Neutrophil (primary cell): Measurements from ENCODE around the gene XYLT1.

Experiments
- H3K27ac ChIP-seq: fragments of 200-600 bp; sonication (generic); 2 replicates; pipeline ENCODE4 v1.5.1; 2016; ENCODE audit warnings: mild to moderate bottlenecking, moderate library complexity
- H3K27me3 ChIP-seq: fragments of 200-600 bp; sonication (generic); 2 replicates; pipeline ENCODE4 v1.6.0; 2016; ENCODE audit warnings: mild to moderate bottlenecking
- H3K36me3 ChIP-seq: fragments of 200-600 bp; sonication (generic); 2 replicates; pipeline ENCODE4 v1.5.1; 2017
- H3K4me1 ChIP-seq, 2 experiments: fragments of 200-600 bp in 1 of 2; sonication (generic) in 1 of 2; 1 replicate in 1 of 2; 2 replicates in 1 of 2; pipeline versions ENCODE4 v1.5.1 to v1.6.1; 2013 to 2016; ENCODE audit warnings: low read depth in 1 of 2, low read length in 1 of 2, mild to moderate bottlenecking in 1 of 2, moderate library complexity in 1 of 2; ENCODE audit not compliant: control insufficient read depth in 1 of 2, insufficient read depth in 1 of 2
- H3K4me3 ChIP-seq, 2 experiments: fragments of 200-600 bp in 1 of 2; sonication (generic) in 1 of 2; 1 replicate in 1 of 2; 2 replicates in 1 of 2; pipeline ENCODE4 v1.5.1; 2013 to 2016; ENCODE audit warnings: low read depth in 1 of 2, low read length in 1 of 2, mild to moderate bottlenecking in 1 of 2, moderate library complexity in 1 of 2
- H3K9me3 ChIP-seq: fragments of 200-600 bp; sonication (generic); 2 replicates; pipeline ENCODE4 v1.5.1; 2016
- TF ChIP-seq, protein P1 (sequence below): fragments of 200-600 bp; sonication (generic); IDR thresholded peaks from 2 replicates; pipeline ENCODE4 v1.5.1; 2016; ENCODE audit warnings: antibody characterized with exemption

The XYLT1 gene

DNA sequence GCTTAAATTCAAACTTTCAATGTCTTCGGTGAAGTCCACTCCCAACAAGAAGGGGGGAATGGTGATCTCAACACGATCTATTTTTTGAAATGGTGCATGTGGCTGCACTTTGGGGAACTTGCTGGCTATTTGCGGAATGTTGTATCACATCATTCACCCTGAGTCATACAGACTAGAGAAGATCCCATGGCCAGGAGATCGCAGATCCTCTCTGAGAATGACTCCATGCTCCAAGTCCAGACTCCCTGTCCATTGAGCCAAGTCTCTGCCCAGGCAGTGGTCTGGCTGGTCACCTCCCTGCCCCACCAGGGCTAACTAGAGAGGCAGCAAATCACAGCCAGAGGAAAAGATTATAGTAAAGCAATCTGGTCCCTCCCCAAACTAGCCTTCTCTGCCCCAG, 120.6 kb downstream of the XYLT1 start:
- H3K36me3 ChIP-seq: no peaks in the 10 kb centered on the region
- no peaks in the 10 kb centered on the region for H3K27me3 ChIP-seq
- no peaks in the 10 kb centered on the region for H3K9me3 ChIP-seq
- H3K4me3 ChIP-seq: peak overlapping the region in 1 of 2 experiments; percentile 28
- TF ChIP-seq, protein P1, sequence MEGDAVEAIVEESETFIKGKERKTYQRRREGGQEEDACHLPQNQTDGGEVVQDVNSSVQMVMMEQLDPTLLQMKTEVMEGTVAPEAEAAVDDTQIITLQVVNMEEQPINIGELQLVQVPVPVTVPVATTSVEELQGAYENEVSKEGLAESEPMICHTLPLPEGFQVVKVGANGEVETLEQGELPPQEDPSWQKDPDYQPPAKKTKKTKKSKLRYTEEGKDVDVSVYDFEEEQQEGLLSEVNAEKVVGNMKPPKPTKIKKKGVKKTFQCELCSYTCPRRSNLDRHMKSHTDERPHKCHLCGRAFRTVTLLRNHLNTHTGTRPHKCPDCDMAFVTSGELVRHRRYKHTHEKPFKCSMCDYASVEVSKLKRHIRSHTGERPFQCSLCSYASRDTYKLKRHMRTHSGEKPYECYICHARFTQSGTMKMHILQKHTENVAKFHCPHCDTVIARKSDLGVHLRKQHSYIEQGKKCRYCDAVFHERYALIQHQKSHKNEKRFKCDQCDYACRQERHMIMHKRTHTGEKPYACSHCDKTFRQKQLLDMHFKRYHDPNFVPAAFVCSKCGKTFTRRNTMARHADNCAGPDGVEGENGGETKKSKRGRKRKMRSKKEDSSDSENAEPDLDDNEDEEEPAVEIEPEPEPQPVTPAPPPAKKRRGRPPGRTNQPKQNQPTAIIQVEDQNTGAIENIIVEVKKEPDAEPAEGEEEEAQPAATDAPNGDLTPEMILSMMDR: no peak
- H3K27ac ChIP-seq: peak overlapping the region; percentile 86
- peaks cover 95 to 100% of the 10 kb centered on the region in 2 experiments for H3K4me1 ChIP-seq

DNA sequence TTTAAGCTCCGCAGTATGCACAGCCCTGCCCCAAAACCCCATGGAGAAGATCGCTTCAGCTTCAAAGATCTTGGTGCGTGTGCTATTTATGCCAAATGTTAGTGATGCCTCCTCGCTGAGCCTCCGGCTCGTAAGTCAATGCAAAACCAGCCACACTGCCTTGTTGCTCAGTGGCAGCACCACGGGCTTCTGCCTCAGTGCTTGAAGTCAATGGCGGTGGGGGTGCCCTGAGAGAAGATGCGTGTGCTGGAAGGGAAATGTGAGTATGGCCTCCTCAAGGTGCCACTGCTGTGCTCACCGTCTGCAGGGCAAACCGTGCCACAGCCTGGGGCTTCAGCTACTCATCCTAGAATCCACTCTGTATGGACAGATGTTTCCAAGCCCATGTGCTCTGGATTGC, 121.9 kb downstream of the XYLT1 start:
- Histone ChIP-seq H3K4me3 (peak overlapping the region in 1 of 2 experiments; percentile 36), H3K27me3 (no peaks in the 10 kb centered on the region), H3K9me3 (no peaks in the 10 kb centered on the region), H3K36me3 (no peaks in the 10 kb centered on the region), H3K27ac (peak overlapping the region; percentile 86), H3K4me1 (peaks cover 91 to 99% of the 10 kb centered on the region in 2 experiments)
- TF ChIP-seq, protein P1: no peak

DNA sequence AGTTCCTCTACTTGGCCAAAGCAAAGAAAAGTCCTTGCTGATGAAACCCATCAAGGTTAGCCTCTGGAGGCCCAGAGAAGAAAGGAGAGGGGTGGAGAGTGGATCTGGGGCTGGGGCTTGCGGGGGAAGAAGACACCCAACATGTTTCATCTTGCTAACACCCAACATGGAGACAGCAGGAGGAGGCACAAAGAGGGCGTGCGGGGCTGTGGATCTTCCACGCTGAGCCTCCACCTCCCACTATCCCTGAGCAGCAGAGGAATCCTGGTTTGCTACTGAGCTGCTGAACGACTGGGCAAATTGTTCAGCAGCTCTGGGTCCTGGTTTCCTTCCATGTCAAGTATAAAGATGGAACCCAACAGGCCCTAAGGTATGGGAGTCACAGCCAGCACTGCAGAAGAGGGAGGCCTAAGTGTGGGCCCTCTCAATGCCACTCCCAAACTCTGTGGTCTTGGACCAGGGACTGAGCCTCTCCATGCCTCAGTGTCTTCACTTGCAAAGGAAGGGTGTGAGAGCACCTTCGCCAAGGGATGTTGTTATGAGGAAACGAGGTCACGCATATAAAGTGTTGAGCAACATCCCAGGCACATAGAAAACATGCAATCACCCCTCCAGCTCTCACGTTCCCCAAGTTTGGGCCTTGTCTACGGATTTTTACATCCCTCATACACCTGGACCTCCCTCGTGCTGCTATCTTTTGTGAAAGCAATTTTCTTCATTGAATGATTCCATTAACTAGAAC, 122.5 kb downstream of the XYLT1 start:
- Histone ChIP-seq H3K9me3 (no peaks in the 10 kb centered on the region), H3K4me3 (peak overlapping the region in 1 of 2 experiments; percentile 36), H3K27me3 (no peaks in the 10 kb centered on the region), H3K27ac (peak overlapping the region; percentile 86), H3K4me1 (peaks cover 91 to 99% of the 10 kb centered on the region in 2 experiments), H3K36me3 (no peaks in the 10 kb centered on the region)
- TF ChIP-seq, protein P1: no peak

DNA sequence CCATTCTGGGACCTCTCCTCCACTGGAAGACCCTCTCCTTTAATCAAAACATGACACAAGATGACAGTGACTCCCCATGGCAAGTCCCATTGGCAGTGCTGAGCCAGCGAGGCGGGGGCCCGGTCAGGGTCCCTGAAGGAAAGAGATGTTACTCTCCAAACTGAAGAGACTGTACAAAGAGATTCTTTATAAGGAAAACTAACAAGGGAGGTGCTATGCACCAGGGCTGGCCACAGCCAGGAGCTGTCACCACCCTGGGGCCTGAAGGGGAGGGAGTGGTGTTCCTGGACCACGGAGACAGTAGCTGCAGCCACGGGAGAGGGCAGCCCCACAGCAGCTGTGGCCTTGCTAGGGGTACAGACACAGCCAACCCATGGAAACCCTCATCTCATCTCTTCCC, 123.1 kb downstream of the XYLT1 start:
- Histone ChIP-seq H3K4me1 (peaks cover 91 to 99% of the 10 kb centered on the region in 2 experiments), H3K36me3 (no peaks in the 10 kb centered on the region), H3K4me3 (no peak overlapping the region), H3K27me3 (no peaks in the 10 kb centered on the region), H3K9me3 (no peaks in the 10 kb centered on the region), H3K27ac (peak overlapping the region; percentile 86)
- TF ChIP-seq, protein P1: no peak

DNA sequence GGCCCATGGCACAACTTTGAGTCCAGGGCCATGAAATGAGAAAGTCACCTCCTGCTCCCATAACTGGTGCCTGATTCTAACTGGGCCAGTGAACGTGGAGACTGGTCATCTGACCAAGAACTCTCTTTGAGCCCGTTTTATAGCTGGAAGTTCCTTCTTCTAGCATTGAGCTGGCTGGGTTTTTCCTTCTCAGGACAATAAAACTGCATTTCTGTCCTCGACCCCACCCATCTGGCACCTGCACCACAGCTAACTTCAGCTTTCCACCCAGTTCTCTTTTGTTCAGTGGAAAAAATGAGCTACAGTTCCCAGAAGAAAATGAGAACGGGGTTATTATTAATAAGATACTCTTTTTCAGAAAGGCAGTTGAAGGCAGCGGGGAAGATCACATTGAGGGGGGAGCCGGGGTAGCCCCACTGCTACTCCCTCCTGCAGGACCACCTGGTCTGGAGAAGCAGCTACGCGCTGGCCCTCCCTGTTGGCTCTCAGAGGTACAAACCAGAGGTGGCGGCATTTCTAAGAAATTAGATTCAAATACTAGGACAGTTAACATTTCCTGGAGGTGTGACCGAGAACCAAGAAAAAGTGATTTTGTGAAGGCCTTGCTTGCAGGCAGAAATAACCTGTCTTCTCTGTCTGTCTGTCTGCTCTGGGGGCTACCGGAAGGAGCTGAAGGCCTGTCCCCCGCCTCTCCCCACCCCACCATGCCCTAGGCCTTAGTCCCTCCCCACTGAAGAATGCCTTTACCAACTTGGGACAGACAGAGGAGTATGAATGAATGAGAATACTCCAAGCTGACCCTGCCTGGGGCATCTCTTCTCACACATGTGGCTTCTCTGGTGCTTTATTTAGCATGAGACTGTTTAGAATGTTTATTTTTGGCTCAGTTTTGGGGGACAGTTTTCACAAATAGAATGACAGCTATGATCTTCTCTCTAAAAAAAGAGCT, 123.9 kb downstream of the XYLT1 start:
- TF ChIP-seq, protein P1: no peak
- Histone ChIP-seq H3K4me3 (no peak overlapping the region), H3K27ac (peak overlapping the region; percentile 86), H3K27me3 (no peaks in the 10 kb centered on the region), H3K9me3 (no peaks in the 10 kb centered on the region), H3K36me3 (no peaks in the 10 kb centered on the region), H3K4me1 (peaks cover 91 to 99% of the 10 kb centered on the region in 2 experiments)
